Neutrophil (primary cell): Measurements from ENCODE around the gene TNFRSF19.

Experiments used
- H3K27ac ChIP-seq: fragments of 200-600 bp; sonication (generic); 2 replicates; pipeline ENCODE4 v1.5.1; 2016; ENCODE audit warnings: mild to moderate bottlenecking, moderate library complexity
- H3K27me3 ChIP-seq: fragments of 200-600 bp; sonication (generic); 2 replicates; pipeline ENCODE4 v1.6.0; 2016; ENCODE audit warnings: mild to moderate bottlenecking
- H3K36me3 ChIP-seq: fragments of 200-600 bp; sonication (generic); 2 replicates; pipeline ENCODE4 v1.5.1; 2017
- H3K4me1 ChIP-seq, 2 experiments: fragments of 200-600 bp in 1 of 2; sonication (generic) in 1 of 2; 1 replicate in 1 of 2; 2 replicates in 1 of 2; pipeline versions ENCODE4 v1.5.1 to v1.6.1; 2013 to 2016; ENCODE audit warnings: low read depth in 1 of 2, low read length in 1 of 2, mild to moderate bottlenecking in 1 of 2, moderate library complexity in 1 of 2; ENCODE audit not compliant: control insufficient read depth in 1 of 2, insufficient read depth in 1 of 2
- H3K4me3 ChIP-seq, 2 experiments: fragments of 200-600 bp in 1 of 2; sonication (generic) in 1 of 2; 1 replicate in 1 of 2; 2 replicates in 1 of 2; pipeline ENCODE4 v1.5.1; 2013 to 2016; ENCODE audit warnings: low read depth in 1 of 2, low read length in 1 of 2, mild to moderate bottlenecking in 1 of 2, moderate library complexity in 1 of 2
- H3K9me3 ChIP-seq: fragments of 200-600 bp; sonication (generic); 2 replicates; pipeline ENCODE4 v1.5.1; 2016
- TF ChIP-seq, protein P1 (sequence below): fragments of 200-600 bp; sonication (generic); IDR thresholded peaks from 2 replicates; pipeline ENCODE4 v1.5.1; 2016; ENCODE audit warnings: antibody characterized with exemption

Gene TNFRSF19

DNA sequence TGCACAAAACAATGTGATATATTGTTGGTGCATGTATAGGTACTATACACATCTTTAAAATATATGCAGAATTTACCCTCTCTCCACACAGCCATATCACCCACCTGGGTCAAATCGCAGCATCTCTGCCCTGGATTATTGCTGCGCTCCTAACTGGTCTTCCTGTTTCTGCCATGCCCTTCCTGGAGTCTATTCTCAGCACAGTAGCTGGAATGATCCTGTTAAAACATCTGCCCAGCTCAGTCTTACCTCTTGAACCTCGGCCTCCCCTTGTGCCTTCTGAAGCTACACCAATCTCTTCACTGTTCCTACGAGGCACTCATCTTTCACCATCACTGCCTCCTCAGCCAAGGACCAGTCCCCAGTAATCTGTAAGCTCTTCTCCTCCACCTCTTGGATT, 25.5 kb upstream of the TNFRSF19 start:
- Histone ChIP-seq H3K4me1 (peaks cover 3 to 5% of the 10 kb centered on the region in 2 experiments), H3K9me3 (no peaks in the 10 kb centered on the region), H3K27ac (no peak overlapping the region), H3K36me3 (no peaks in the 10 kb centered on the region), H3K27me3 (peaks cover 42% of the 10 kb centered on the region), H3K4me3 (no peak overlapping the region)
- TF ChIP-seq, protein P1, sequence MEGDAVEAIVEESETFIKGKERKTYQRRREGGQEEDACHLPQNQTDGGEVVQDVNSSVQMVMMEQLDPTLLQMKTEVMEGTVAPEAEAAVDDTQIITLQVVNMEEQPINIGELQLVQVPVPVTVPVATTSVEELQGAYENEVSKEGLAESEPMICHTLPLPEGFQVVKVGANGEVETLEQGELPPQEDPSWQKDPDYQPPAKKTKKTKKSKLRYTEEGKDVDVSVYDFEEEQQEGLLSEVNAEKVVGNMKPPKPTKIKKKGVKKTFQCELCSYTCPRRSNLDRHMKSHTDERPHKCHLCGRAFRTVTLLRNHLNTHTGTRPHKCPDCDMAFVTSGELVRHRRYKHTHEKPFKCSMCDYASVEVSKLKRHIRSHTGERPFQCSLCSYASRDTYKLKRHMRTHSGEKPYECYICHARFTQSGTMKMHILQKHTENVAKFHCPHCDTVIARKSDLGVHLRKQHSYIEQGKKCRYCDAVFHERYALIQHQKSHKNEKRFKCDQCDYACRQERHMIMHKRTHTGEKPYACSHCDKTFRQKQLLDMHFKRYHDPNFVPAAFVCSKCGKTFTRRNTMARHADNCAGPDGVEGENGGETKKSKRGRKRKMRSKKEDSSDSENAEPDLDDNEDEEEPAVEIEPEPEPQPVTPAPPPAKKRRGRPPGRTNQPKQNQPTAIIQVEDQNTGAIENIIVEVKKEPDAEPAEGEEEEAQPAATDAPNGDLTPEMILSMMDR = no peak

DNA sequence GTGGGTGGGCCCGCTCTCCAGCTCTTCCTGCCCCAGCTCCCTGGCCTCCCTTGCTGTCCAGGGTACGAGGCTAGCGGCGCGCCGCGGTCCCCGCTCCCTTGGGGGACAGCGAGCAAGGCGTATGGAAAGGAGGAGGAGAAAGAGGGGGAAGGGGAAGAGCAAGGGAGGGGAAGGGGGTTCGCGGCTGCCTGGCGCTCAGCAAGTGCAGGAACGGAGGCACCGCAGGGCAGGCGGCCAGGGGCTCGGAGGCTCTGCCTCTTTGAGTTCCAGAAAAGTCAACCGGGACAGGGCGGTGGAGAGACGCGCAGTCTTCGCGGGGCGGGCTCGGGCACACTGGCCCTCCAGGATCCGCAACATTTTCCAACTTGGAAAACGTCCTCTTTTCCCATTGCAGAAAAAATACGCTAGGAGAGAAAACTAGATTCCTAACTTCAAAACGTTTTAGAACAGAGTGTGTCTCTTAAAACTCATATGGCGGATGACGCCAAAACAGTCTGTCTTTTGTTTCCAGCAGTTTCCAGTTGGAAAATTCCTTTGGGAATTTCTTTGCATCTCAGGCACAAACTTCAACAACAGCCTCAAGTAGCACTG, 23.1 kb upstream of the TNFRSF19 start:
- Histone ChIP-seq H3K9me3 (no peaks in the 10 kb centered on the region), H3K27me3 (peaks cover 42% of the 10 kb centered on the region), H3K4me1 (peaks cover 3 to 5% of the 10 kb centered on the region in 2 experiments), H3K36me3 (no peaks in the 10 kb centered on the region), H3K27ac (no peak overlapping the region), H3K4me3 (no peak overlapping the region)
- TF ChIP-seq, protein P1 = no peak

DNA sequence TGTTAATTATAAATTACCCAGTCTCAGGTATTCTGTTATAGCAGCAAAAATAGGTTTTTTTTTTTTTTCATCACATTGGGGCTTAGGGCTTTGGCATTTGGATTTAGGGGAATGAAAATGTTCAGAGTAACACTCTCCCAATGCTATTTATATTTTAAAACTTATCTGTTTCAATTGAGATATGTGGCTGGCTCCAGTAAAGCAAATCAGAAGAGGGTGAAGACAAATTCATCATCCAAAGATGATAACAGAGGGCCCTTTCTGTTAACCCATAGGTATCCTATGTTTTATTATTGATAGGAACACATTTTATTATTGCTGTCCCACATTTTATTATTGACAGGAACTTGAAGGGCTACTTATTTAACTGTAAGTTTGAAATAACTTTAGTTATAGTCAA, 20.5 kb upstream of the TNFRSF19 start:
- Histone ChIP-seq H3K4me3 (no peak overlapping the region), H3K4me1 (peaks cover 3 to 5% of the 10 kb centered on the region in 2 experiments), H3K36me3 (no peaks in the 10 kb centered on the region), H3K9me3 (no peaks in the 10 kb centered on the region), H3K27me3 (peaks cover 42% of the 10 kb centered on the region), H3K27ac (no peak overlapping the region)
- TF ChIP-seq, protein P1 = no peak

DNA sequence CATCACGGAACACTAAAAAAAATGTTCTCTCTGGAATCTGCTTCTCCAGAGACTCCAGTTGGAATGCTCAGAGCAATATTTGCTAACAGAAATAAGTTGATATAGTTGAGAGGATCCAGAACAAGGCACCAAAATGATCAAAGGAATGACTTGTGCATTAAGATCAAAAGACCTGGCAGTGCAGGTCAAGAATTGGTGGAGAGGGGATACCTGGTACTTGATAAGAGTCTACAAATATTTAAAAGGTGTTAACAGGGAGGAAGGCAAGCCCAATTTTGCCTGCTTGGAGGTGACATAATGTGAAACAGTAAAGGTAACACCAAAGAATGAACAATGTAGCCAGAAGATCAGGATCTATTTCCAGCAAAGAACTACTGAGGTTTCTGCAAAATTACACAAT, 20.0 kb upstream of the TNFRSF19 start:
- TF ChIP-seq, protein P1 = no peak
- Histone ChIP-seq H3K27ac (no peak overlapping the region), H3K27me3 (peaks cover 39% of the 10 kb centered on the region), H3K9me3 (no peaks in the 10 kb centered on the region), H3K4me1 (peaks cover 3 to 5% of the 10 kb centered on the region in 2 experiments), H3K36me3 (no peaks in the 10 kb centered on the region), H3K4me3 (no peak overlapping the region)

DNA sequence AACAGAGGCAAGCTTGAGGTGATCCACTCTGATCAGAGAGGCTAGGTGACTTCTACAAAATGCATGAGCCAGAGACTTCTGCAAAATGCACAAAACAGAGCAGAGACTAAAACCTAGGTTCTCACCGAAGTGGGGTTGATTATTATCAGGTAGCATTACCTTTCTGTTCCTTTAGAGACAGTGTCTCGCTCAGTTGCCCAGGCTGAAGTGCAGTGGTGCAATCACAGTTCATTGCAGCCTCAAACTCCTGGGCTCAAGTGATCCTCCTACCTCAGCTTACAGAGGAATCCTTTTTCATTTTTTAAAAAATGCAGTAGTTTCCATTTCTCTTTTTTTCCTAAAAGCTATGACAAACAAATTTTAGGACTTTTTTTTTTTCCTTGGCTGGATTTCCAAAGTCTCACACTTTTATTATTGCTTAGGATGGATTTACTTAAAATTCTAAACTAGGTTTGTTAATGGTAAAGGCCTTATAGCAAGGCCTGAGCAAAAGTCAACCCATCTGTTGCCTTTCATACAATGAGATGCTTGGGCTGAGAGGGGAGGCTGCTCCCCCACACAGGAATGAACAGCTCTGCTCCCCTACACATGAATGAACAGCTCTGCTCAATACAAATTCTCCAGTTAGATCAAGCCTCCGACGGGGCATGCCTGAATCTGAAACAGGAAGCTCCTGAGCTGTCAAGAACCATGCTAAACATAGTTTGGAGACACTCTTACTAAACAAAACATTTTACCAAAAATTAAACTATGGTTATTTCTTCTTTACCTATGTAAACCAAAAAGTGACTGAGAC, 18.8 kb upstream of the TNFRSF19 start:
- H3K27me3 ChIP-seq = peaks cover 28% of the 10 kb centered on the region
- no peak overlapping the region for H3K4me3 ChIP-seq
- H3K27ac ChIP-seq = no peak overlapping the region
- TF ChIP-seq, protein P1 = no peak
- H3K9me3 ChIP-seq = no peaks in the 10 kb centered on the region
- peaks cover 3 to 5% of the 10 kb centered on the region in 2 experiments for H3K4me1 ChIP-seq
- H3K36me3 ChIP-seq = no peaks in the 10 kb centered on the region
